Pancreas (tissue), 10 donors: ENCODE data around the gene GATAD2B. TPM values are rescaled to one million over a fixed set of nuclear protein-coding genes. Genes with fewer than 3 reads are reported as not detected.

ENCODE experiments used
- ATAC-seq, 4 donors: fragments of 200-7000 bp; cut with Tn5 transposase; one replicate each; pipeline versions ENCODE4 v1.8.0 to v1.9.1; 2020; ENCODE audit warnings: mild to moderate bottlenecking in 4 of 4, moderate library complexity in 4 of 4
- DNase-seq, 6 donors: peaks; one replicate each; pipeline ENCODE4 v3.0.0-alpha.2; 2020
- FAIRE-seq: peaks from 2 replicates; lab custom pipeline; 2012; peaks lifted over from hg19 to GRCh38; lab: Jason Lieb, UNC
- H3K27ac ChIP-seq, 4 donors: fragments of 200-600 bp; sonication (generic); 1 replicate in 3 of 4; 2 replicates in 1 of 4; pipeline versions ENCODE4 v1.5.0 to v1.8.0; 2020
- H3K27me3 ChIP-seq, 4 donors: fragments of 200-600 bp; one replicate each; pipeline ENCODE4 v1.8.0; 2021
- H3K36me3 ChIP-seq, 3 donors: fragments of 200-600 bp; sonication (generic) in 1 of 3; one replicate each; pipeline versions ENCODE4 v1.5.0 to v1.8.0; 2020 to 2021
- H3K4me1 ChIP-seq, 3 donors: fragments of 200-600 bp; one replicate each; pipeline ENCODE4 v1.8.0; 2021
- H3K4me3 ChIP-seq, 4 donors: fragments of 200-600 bp; sonication (generic) in 2 of 4; one replicate each; pipeline versions ENCODE4 v1.5.0 to v1.8.0; 2020 to 2021
- H3K9me3 ChIP-seq, 4 donors: fragments of 200-600 bp; one replicate each; pipeline ENCODE4 v1.8.0; 2021
- WGBS, 2 donors: extraction: QIAGEN DNeasy Blood & Tissue Kit; methylation state at CpG; one replicate each; pipeline ENCODE4 v1.1.7; 2013; 5-methylcytosine and 5-hydroxymethylcytosine counted together
- intact Hi-C, 3 donors: fragments of 100-400 bp; cut with DNase I; formaldehyde crosslinking; loops; one replicate each; pipeline versions ENCODE4 v1.11.1 to v1.14.2; 2022
- polyA plus RNA-seq, 2 donors: library from polyadenylated mRNA; stranded (reverse); fragments of 200-250 nt; gene quantifications; one replicate each; pipeline ENCODE4 v1.2.3, GENCODE V29; 2013
- total RNA-seq, 6 donors: library from RNA; stranded (reverse); fragmentation: NEBNext Ultra II Directional in 4 of 6; extraction: Animal tissue kit (Norgen Biotek cat#: 25700) in 4 of 6; gene quantifications; one replicate each; pipeline versions ENCODE4 v1.2.1 to v1.2.4, GENCODE V29; 2021 to 2023
- TF ChIP-seq, protein P1 (sequence below), 4 donors: fragments of 200-600 bp; sonication (generic) in 3 of 4; IDR thresholded peaks; one replicate each; pipeline versions ENCODE4 v1.5.0 to v1.8.0; 2021; ENCODE audit warnings: antibody characterized with exemption in 4 of 4
- donor health status: healthy with polysubstance abuse.
- donor health status: DM: no; HTN: no; CAD: no; lungs with moderate emphysema.
- donor health status: DM: no; HTN: no; CAD: no.
- donor health status: control.
- donor health status: control.
- donor health status: Bipolar disorder and iron deficiency.
- donor health status: DM: yes; HTN: yes; CAD: no.
- donor health status: DM: no; HTN: no; CAD: no.
- donor health status: DM: no; HTN: no; CAD: no.
- donor health status: DM: yes; HTN: yes; CAD: no.

The GATAD2B gene
- total RNA-seq (10 to 100 TPM; 15.0 to 27.1 (median 17.1) TPM), polyA plus RNA-seq (1 to 10 TPM; 4.8 to 7.4 TPM)

DNA sequence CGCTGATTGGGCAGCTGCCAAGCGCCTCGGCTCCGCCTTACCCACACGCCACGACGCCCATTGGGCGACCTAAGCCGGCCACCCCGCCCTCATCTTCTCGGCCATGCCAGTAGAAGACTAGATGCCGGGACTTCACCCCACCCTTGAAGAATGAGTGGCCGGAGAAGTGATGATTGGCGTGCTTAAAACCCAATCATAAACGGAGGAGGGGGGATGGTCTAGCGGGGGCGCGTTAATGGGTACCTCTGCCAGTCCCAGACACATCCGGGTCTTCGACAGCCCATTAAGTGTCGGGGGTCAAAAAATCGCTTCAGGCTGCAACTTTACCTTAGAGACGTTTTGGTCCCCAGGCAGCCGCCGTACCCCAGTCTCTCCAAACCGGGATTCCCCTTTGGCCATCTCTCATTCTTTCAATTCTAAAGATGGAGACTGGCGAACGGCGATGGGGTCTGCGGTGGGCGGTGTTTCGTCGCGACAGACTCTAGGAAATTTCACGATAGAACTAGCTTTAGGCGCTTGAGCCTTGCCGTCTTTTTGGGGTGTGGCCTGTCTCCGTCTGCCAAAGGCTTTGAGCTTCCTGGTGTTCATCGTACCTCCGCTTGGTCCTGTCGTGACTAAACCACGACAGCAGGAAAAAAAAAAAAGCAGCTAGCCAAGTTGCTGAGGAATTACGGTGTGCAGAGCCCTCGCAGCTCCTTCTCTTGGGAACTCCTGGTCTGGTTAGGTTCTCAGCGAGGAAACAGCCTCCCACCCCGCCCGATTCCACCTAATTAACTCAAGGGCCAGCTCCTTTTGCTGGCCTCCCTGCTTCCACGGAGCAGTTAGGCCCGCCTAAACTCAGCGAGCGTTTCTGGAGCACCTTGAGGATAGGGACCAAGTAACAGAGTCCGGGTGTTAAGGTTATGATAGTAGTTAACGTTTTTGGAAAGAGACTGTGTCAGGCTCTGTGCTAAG lies at the start of gene GATAD2B:
GATAD2B (minus strand) TSS at position 1 of the 954 bp plus-strand sequence. CDS start 94,625 bp downstream, outside the sequence.
- intact Hi-C loops: no loop called here
- TF ChIP-seq, protein P1, sequence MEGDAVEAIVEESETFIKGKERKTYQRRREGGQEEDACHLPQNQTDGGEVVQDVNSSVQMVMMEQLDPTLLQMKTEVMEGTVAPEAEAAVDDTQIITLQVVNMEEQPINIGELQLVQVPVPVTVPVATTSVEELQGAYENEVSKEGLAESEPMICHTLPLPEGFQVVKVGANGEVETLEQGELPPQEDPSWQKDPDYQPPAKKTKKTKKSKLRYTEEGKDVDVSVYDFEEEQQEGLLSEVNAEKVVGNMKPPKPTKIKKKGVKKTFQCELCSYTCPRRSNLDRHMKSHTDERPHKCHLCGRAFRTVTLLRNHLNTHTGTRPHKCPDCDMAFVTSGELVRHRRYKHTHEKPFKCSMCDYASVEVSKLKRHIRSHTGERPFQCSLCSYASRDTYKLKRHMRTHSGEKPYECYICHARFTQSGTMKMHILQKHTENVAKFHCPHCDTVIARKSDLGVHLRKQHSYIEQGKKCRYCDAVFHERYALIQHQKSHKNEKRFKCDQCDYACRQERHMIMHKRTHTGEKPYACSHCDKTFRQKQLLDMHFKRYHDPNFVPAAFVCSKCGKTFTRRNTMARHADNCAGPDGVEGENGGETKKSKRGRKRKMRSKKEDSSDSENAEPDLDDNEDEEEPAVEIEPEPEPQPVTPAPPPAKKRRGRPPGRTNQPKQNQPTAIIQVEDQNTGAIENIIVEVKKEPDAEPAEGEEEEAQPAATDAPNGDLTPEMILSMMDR (IDR thresholded peaks at IDR 0.05): no peak
- FAIRE-seq: no peak
- peak within 1 kb of the TSS; percentile 65 to 87 (median 76) for H3K27ac ChIP-seq
- ATAC-seq: peak; percentile 94 to 98 (median 96)
- DNase-seq: peak; percentile 99 to 100 (median 100)
- WGBS, 2 donors: 0 to 1% methylated on average over 47 to 53 of the region's 53 CpGs
- no peaks in the 10 kb centered on the region for H3K9me3 ChIP-seq
- peak within 1 kb of the TSS; percentile 63 to 75 (median 68) for H3K4me3 ChIP-seq
- peaks cover 3 to 20% (median 8%) of the 10 kb centered on the region in 3 donors for H3K4me1 ChIP-seq
- no peaks in the 10 kb centered on the region for H3K36me3 ChIP-seq
- H3K27me3 ChIP-seq: no peaks in the 10 kb centered on the region

- 47 to 55% methylated on average over 2 of the region's 2 CpGs for WGBS, 2 donors
- no peaks in the 10 kb centered on the region for H3K9me3 ChIP-seq
- ATAC-seq (no peak), FAIRE-seq (no peak), DNase-seq (peak in 1 of 6 donors; percentile 12)
- no peaks in the 10 kb centered on the region for H3K27me3 ChIP-seq
- TF ChIP-seq, protein P1 (IDR thresholded peaks at IDR 0.05): no peak
- H3K4me1 ChIP-seq: peaks cover 0 to 14% (median 0%) of the 10 kb centered on the region in 3 donors
- peaks cover 5 to 19% (median 16%) of the 10 kb centered on the region in 3 donors for H3K36me3 ChIP-seq
- no peak overlapping the region for H3K4me3 ChIP-seq
- no peak overlapping the region for H3K27ac ChIP-seq
- intact Hi-C loops: no loop called here
These were observed 47.6 kb upstream of the GATAD2B start for GRCh38 chr1:153970346-153970745.

- Histone ChIP-seq H3K27ac (peak overlapping the region in 1 of 4 donors; percentile 82), H3K9me3 (no peaks in the 10 kb centered on the region), H3K4me1 (peaks cover 0 to 22% (median 5%) of the 10 kb centered on the region in 3 donors), H3K27me3 (no peaks in the 10 kb centered on the region), H3K4me3 (peak overlapping the region in 1 of 4 donors; percentile 47), H3K36me3 (peaks cover 0 to 6% (median 5%) of the 10 kb centered on the region in 3 donors)
- TF ChIP-seq, protein P1 (IDR thresholded peaks at IDR 0.05): no peak
- DNase-seq: peak in 1 of 6 donors; percentile 36
- intact Hi-C loops: no loop called here
- WGBS, 2 donors: 88 to 89% methylated on average over 2 of the region's 2 CpGs
- FAIRE-seq: no peak
- no peak for ATAC-seq
These were observed 46.2 kb upstream of the GATAD2B start for GRCh38 chr1:153968972-153969371.

DNA sequence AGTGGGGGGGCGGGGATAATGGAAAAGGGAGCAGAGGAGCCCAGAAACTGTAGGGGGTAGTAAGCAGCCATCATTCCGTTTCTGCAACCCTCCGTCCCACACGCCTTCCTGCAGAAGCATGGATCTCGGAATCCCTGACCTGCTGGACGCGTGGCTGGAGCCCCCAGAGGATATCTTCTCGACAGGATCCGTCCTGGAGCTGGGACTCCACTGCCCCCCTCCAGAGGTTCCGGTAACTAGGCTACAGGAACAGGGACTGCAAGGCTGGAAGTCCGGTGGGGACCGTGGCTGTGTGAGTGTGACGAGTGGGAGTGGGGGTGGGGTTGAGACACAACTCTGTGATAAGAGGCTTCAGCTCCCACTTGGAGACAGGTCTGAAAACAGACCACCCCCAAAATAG lies 45.6 kb upstream of the GATAD2B start:
- Histone ChIP-seq H3K27ac (peak overlapping the region in 3 of 4 donors; percentile 82 to 94 (median 85)), H3K4me3 (peak overlapping the region in 3 of 4 donors; percentile 41 to 47 (median 42)), H3K9me3 (no peaks in the 10 kb centered on the region), H3K36me3 (peaks cover 0 to under 1% (median 0%) of the 10 kb centered on the region in 3 donors), H3K27me3 (no peaks in the 10 kb centered on the region), H3K4me1 (peaks cover 0 to 22% (median 5%) of the 10 kb centered on the region in 3 donors)
- ATAC-seq: no peak
- TF ChIP-seq, protein P1 (IDR thresholded peaks at IDR 0.05): no peak
- no peak for FAIRE-seq
- 3% methylated on average over 13 of the region's 13 CpGs for WGBS, 2 donors
- intact Hi-C loops: no loop called here
- peak in 1 of 6 donors; percentile 69 for DNase-seq
